Germinal center (tissue), 1 donor: ENCODE results near the gene NRSN2.
"Not testable (repeated sequence)": the region's sequence is repeated elsewhere in the genome, so short reads cannot be mapped to it uniquely, and the experiment has no call there.

Source experiments
- DNase-seq: peaks from one replicate; pipeline ENCODE4 v3.0.0; 2012; ENCODE audit warnings: mixed read lengths, low spot score

NRSN2 gene

DNA sequence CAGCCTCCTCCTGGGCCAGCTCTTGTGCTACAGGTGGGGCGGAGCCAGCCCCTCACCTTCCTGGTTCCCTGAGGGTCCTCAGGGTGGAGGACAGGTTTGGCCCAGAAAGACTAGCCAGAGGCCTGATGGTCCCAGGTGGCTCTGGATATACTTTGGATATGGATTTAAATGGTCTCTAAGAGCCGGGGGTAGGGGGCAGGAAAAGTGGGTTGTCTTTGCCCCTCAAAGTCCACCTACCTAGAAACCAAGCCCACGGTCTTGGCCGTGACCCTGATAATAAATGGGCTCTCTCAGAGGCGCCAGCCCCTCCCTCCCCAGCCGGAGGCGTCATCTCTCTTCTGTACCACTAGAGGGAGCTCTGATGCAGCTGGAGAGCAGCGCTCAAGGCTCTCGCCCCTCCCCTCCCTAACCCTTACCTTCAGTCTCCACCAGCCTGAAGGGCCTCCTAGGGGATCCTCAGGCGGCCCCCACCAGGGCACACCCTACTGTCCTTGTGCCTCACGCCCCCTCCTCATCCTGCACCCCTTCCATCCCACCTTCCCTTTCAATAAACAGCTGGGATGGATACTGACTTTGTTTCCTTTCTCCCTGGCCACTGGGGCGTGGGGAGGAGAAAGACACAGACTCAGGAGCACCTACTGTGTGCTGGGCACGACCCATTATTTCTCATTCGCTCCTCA lies 7.5 kb downstream of the NRSN2 start:
- peak; percentile 90 for DNase-seq

GRCh38 chr20:356154-356553 lies 9.2 kb downstream of the NRSN2 start:
- DNase-seq = not testable (repeated sequence)

DNA sequence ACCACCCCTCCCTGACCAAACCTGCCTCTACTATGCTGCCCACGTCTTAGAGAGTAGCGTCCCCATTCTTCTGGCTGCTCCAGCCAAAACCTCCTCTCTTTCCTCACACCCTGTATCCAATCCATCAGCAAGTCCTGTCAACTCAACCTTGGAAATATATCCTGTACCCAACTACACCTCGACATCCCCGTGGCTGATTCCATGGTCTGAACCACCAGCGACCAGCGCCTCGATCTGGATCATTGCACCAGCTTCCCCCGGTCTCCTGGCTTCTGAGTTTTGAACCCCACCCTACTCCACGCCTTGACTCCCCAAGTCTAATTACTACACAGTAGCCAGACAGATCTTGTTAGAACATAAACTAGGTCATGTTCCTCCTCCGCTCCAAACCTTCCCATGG lies 9.8 kb downstream of the NRSN2 start:
- DNase-seq = no peak

GRCh38 chr20:358891-359555 lies 12.1 kb downstream of the NRSN2 start:
- DNase-seq = no peak

GRCh38 chr20:361561-361960 lies 14.7 kb downstream of the NRSN2 start:
- peak; percentile 56 for DNase-seq

- DNase-seq = no peak
These were observed 15.7 kb downstream of the NRSN2 start for GRCh38 chr20:362271-363254.

GRCh38 chr20:363319-364078 lies 16.6 kb downstream of the NRSN2 start:
- DNase-seq = no peak

DNA sequence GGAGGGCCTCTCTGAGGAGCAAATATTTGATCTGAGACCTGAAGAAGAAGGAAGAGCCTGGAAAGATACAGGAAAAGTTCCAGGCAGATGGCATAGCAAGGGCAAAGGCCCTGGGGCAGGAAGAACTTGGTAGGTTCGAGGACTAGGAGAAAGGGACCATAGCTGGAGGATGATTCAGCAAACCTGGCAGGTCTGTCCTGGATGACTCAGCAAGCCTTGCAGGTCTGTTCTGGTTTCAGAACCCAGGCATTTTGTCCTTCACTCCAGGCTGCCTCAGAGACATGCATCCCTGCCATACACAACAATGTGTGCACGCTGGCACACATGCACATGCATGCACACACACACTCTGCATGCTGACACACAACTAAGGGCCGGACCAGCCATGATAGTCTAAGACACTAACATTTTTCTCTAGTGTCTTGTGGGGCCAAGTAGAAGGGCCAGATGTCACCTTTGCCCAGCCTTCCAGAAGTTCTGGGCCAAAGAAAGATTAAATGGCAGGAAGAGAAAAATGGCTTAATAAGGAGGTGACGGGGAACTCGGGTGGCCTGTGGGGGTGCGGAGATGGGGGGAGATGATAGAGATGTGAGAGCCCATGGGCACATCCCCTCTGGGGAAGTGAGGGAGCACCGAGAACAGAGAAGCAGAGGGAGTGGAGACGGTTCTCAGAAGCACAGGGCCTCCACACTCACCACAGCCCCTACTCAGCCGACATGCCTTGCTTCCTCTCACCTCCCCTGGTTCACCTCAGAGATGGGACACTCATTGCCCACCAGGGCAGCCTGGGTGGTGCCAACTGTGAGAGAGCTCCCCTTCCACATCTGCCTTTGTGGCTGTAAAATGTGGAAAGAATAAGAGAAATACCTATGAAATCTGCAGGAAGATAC lies 18.2 kb downstream of the NRSN2 start:
- DNase-seq = no peak

- DNase-seq = no peak
These were observed 19.3 kb downstream of the NRSN2 start for GRCh38 chr20:366041-366718.

DNA sequence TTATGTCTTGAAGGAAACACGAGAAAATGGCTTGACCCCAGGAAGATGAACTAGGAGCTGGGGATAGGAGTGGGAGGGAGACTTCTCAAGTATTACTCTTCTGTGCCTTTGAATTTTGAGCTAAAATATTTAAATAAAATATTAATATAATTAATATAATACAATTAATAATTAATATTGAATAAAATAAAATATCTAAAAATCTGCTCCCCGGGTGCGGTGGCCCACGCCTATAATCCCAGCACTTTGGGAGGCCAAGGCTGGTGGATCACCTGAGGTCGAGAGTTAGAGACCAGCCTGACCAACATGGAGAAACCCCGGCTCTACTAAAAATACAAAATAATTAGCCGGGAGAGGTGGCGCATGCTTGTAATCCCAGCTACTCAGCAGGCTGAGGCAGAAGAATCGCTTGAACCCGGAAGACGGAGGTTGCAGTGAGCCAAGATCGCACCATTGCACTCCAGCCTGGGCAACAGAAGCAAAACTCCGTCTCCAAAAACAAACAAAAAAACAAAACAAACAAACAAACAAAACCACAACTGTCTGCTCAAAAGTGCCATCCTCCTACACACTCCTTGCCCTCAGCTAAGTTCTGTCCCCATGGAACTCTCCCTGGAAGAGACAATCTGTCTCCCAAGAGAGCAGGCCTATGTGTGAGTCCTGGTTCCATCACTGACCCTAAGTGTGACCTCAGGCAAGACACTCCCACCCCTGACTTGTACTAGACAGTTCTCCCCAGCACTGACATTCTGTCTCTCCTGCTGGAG lies 20.0 kb downstream of the NRSN2 start:
- DNase-seq = no peak

GRCh38 chr20:367486-367887 lies 20.6 kb downstream of the NRSN2 start:
- no peak for DNase-seq

- DNase-seq = no peak
These were observed 22.0 kb downstream of the NRSN2 start for GRCh38 chr20:368915-369314.

- no peak for DNase-seq
These were observed 23.3 kb downstream of the NRSN2 start for GRCh38 chr20:370151-370600.

- DNase-seq = no peak
These were observed 24.3 kb downstream of the NRSN2 start for GRCh38 chr20:370977-371754.

- DNase-seq = no peak
These were observed 25.0 kb downstream of the NRSN2 start for GRCh38 chr20:371755-372542.

GRCh38 chr20:372543-373082 lies 25.7 kb downstream of the NRSN2 start:
- not testable (repeated sequence) for DNase-seq

DNA sequence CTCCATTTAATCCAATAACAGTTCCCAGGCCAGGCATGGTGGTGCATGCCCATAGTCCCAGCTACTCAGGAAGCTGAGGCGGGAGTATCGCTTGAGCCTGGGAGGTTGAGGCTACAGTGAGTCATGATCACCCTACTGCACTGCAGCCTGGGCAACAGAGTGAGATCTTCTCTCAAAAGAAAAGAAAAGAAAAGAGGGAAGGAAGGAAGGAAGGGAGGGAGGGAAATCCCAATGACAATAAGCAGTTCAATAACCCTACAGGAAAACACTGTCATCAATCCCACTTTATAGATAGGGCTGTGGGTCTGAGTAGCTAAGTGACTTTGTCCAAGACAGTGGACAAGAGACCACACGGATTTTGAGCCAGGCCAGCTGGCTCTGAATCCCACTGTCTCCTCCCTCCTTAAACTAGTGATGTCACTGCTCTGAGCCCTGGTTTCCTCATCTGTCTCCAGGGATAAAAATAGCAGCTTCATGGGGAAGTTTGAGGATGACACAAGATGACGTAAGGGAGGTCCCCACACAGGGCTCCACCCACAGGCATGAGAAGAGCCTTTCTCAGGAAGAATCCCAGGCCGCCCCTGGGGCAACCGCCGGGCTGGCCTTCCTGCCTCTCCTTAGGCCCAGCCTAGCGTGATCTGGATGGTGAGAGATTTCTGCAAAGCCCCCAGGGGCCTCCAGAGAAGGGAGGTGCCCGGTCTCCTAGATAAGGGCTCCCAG lies 26.4 kb downstream of the NRSN2 start:
- DNase-seq = no peak
